Bronchial epithelial cell (primary cell): ENCODE results near the gene MAP4K4. TPM values are rescaled to one million over a fixed set of nuclear protein-coding genes. Genes with fewer than 3 reads are reported as not detected.
"Not testable (repeated sequence)": the region's sequence is repeated elsewhere in the genome, so short reads cannot be mapped to it uniquely, and the experiment has no call there.

Experiments
- DNase-seq: peaks from one replicate; pipeline ENCODE4 v3.0.0-alpha.2; 2010; ENCODE audit warnings: low read depth
- FAIRE-seq: peaks from 2 replicates; lab custom pipeline; 2011; peaks lifted over from hg19 to GRCh38; lab: Jason Lieb, UNC
- H3K27me3 ChIP-seq: 2 replicates; pipeline ENCODE4 v1.5.1; 2011; ENCODE audit warnings: low read length; ENCODE audit not compliant: control insufficient read depth, insufficient read depth
- H3K36me3 ChIP-seq: 2 replicates; pipeline ENCODE4 v1.5.1; 2011; ENCODE audit warnings: low read length; ENCODE audit not compliant: control insufficient read depth, insufficient read depth
- H3K4me3 ChIP-seq: 2 replicates; pipeline ENCODE4 v1.5.1; 2011; ENCODE audit warnings: mild to moderate bottlenecking, low read depth, low read length, control low read depth
- CTCF ChIP-seq: IDR thresholded peaks from 2 replicates; pipeline ENCODE4 v1.5.1; 2011; ENCODE audit warnings: mild to moderate bottlenecking, moderate library complexity, low read length, control low read depth, inconsistent platforms; ENCODE audit not compliant: insufficient read depth, severe bottlenecking
- total RNA-seq: library from RNA; depleted of rRNA; stranded (reverse); fragments of >200 nt; gene quantifications from 2 replicates; pipeline ENCODE4 v1.2.1, GENCODE V29; 2014

MAP4K4 gene
- total RNA-seq, 1 donor from 2014 or later = 81.1 TPM

- no peak for TF ChIP-seq CTCF
- Histone ChIP-seq H3K27me3 (no peaks in the 10 kb centered on the region), H3K4me3 (no peak overlapping the region), H3K36me3 (no peaks in the 10 kb centered on the region)
- DNase-seq (no peak), FAIRE-seq (no peak)
Measured at GRCh38 chr2:101766337-101766736, 68.8 kb downstream of the MAP4K4 start.

GRCh38 chr2:101766871-101767739 lies 69.6 kb downstream of the MAP4K4 start:
- no peaks in the 10 kb centered on the region for H3K27me3 ChIP-seq
- H3K36me3 ChIP-seq = no peaks in the 10 kb centered on the region
- DNase-seq (peak; percentile 77), FAIRE-seq (no peak)
- no peak for TF ChIP-seq CTCF
- H3K4me3 ChIP-seq = no peak overlapping the region

- no peak for TF ChIP-seq CTCF
- Histone ChIP-seq H3K4me3 (no peak overlapping the region), H3K27me3 (no peaks in the 10 kb centered on the region), H3K36me3 (no peaks in the 10 kb centered on the region)
- FAIRE-seq = no peak
- no peak for DNase-seq
Measured at GRCh38 chr2:101768556-101769220, 71.2 kb downstream of the MAP4K4 start.

- not testable (repeated sequence) for FAIRE-seq, H3K27me3 ChIP-seq, DNase-seq, H3K36me3 ChIP-seq, H3K4me3 ChIP-seq
Measured at GRCh38 chr2:101769726-101770125, 72.2 kb downstream of the MAP4K4 start.

- Histone ChIP-seq H3K4me3 (no peak overlapping the region), H3K36me3 (no peaks in the 10 kb centered on the region), H3K27me3 (no peaks in the 10 kb centered on the region)
- TF ChIP-seq CTCF = peak; percentile 36
- FAIRE-seq (no peak), DNase-seq (peak; percentile 57)
Measured at GRCh38 chr2:101770726-101771125, 73.2 kb downstream of the MAP4K4 start.

GRCh38 chr2:101771227-101771902 lies 73.9 kb downstream of the MAP4K4 start:
- H3K36me3 ChIP-seq = no peaks in the 10 kb centered on the region
- no peak for FAIRE-seq
- TF ChIP-seq CTCF = no peak
- no peak for DNase-seq
- H3K4me3 ChIP-seq = no peak overlapping the region
- no peaks in the 10 kb centered on the region for H3K27me3 ChIP-seq
